GM12873 (cell line): ENCODE results near the gene ANKRD62.

Experiments
- CTCF ChIP-seq: IDR thresholded peaks from 2 replicates; pipeline ENCODE4 v1.5.1; 2012; ENCODE audit warnings: low read depth, mild to moderate bottlenecking, moderate library complexity, low read length, control low read depth; ENCODE audit not compliant: insufficient read depth; ENCODE audit errors: missing control alignments

The ANKRD62 gene

GRCh38 chr18:12049978-12050811 lies 43.4 kb upstream of the ANKRD62 start:
- no peak for TF ChIP-seq CTCF

- no peak for TF ChIP-seq CTCF
Measured at GRCh38 chr18:12052866-12053265, 40.8 kb upstream of the ANKRD62 start.

GRCh38 chr18:12053289-12053688 lies 40.4 kb upstream of the ANKRD62 start:
- TF ChIP-seq CTCF, result no peak

GRCh38 chr18:12056034-12056883 lies 37.4 kb upstream of the ANKRD62 start:
- TF ChIP-seq CTCF, result no peak

GRCh38 chr18:12056884-12057402 lies 36.7 kb upstream of the ANKRD62 start:
- no peak for TF ChIP-seq CTCF

- TF ChIP-seq CTCF, result peak; percentile 34
Measured at GRCh38 chr18:12057419-12058039, 36.1 kb upstream of the ANKRD62 start.
